GM23248 (cell line): ENCODE results near the gene KDM1B. TPM values are rescaled to one million over a fixed set of nuclear protein-coding genes. Genes with fewer than 3 reads are reported as not detected.
"Not testable (repeated sequence)": the region's sequence is repeated elsewhere in the genome, so short reads cannot be mapped to it uniquely, and the experiment has no call there.

Experiments
- DNase-seq: peaks from one replicate; pipeline ENCODE4 v3.0.0-alpha.2; 2015
- H2AFZ ChIP-seq: fragments of 200-600 bp; sonication (generic); 2 replicates; pipeline ENCODE4 v1.6.1; 2016; ENCODE audit warnings: antibody characterized with exemption
- H3F3A ChIP-seq: fragments of 200-600 bp; sonication (generic); 2 replicates; pipeline ENCODE4 v1.6.1; 2016; ENCODE audit warnings: mild to moderate bottlenecking, antibody characterized with exemption, mixed run types; ENCODE audit not compliant: insufficient read depth
- H3K27ac ChIP-seq: fragments of 200-600 bp; sonication (generic); 2 replicates; pipeline ENCODE4 v1.5.1; 2016; ENCODE audit warnings: mild to moderate bottlenecking
- H3K27me3 ChIP-seq: fragments of 200-600 bp; sonication (generic); replicated peaks from 2 replicates; pipeline ENCODE4 v1.6.1; 2016; ENCODE audit warnings: mild to moderate bottlenecking; ENCODE audit not compliant: insufficient read depth
- H3K36me3 ChIP-seq: fragments of 200-600 bp; sonication (generic); 2 replicates; pipeline ENCODE4 v1.6.1; 2016; ENCODE audit warnings: low read depth, mild to moderate bottlenecking
- H3K4me1 ChIP-seq: fragments of 200-600 bp; sonication (generic); 2 replicates; pipeline ENCODE4 v1.6.1; 2016; ENCODE audit warnings: mild to moderate bottlenecking; ENCODE audit not compliant: insufficient read depth
- H3K4me2 ChIP-seq: fragments of 200-600 bp; sonication (generic); one replicate; pipeline ENCODE4 v1.6.1; 2016; ENCODE audit warnings: mild to moderate bottlenecking; ENCODE audit not compliant: unreplicated experiment
- H3K4me3 ChIP-seq: fragments of 200-600 bp; sonication (generic); 2 replicates; pipeline ENCODE4 v1.5.1; 2016; ENCODE audit warnings: mild to moderate bottlenecking
- H3K79me2 ChIP-seq: fragments of 200-600 bp; sonication (generic); 2 replicates; pipeline ENCODE4 v1.6.1; 2016; ENCODE audit warnings: mild to moderate bottlenecking; ENCODE audit not compliant: insufficient read depth
- H3K9ac ChIP-seq: fragments of 200-600 bp; sonication (generic); 2 replicates; pipeline ENCODE4 v1.6.1; 2016; ENCODE audit warnings: mild to moderate bottlenecking
- H3K9me2 ChIP-seq: fragments of 200-600 bp; sonication (generic); 2 replicates; pipeline ENCODE4 v1.6.1; 2016; ENCODE audit warnings: mixed run types, mild to moderate bottlenecking, moderate library complexity; ENCODE audit not compliant: insufficient read depth
- H3K9me3 ChIP-seq: fragments of 200-600 bp; sonication (generic); one replicate; pipeline ENCODE4 v1.6.1; 2017; ENCODE audit warnings: low read depth
- H4K20me1 ChIP-seq: fragments of 200-600 bp; sonication (generic); 2 replicates; pipeline ENCODE4 v1.6.0; 2016; ENCODE audit not compliant: insufficient read depth
- EZH2 ChIP-seq: fragments of 200-600 bp; sonication (generic); IDR thresholded peaks from 2 replicates; pipeline ENCODE4 v1.6.1; 2018; ENCODE audit warnings: antibody characterized with exemption, mild to moderate bottlenecking; ENCODE audit not compliant: insufficient read depth, poor library complexity, severe bottlenecking
- EZH2phosphoT487 ChIP-seq: fragments of 200-600 bp; sonication (generic); IDR thresholded peaks from 2 replicates; pipeline ENCODE4 v1.6.1; 2018; ENCODE audit warnings: antibody characterized with exemption, moderate library complexity, mild to moderate bottlenecking, low read depth; ENCODE audit not compliant: insufficient read depth
- whole genome bisulfite sequencing, 2 experiments: methylation state at CpG; one replicate each; pipeline ENCODE4 v1.1.6; 2015 to 2017; ENCODE audit warnings: low lambda C conversion rate in 2 of 2, low coverage in 1 of 2; ENCODE audit errors: missing lambda C conversion rate in 2 of 2; 5-methylcytosine and 5-hydroxymethylcytosine counted together
- in situ Hi-C: fragments of 300-500 bp; cut with MboI; formaldehyde crosslinking; loops from 2 replicates; pipeline ENCODE4 v1.15.0; 2020
- polyA plus RNA-seq: library from polyadenylated mRNA; unstranded; fragments of >200 nt; fragmentation: Nextera tagmentation; extraction: Ambion mirVana; gene quantifications from 2 replicates; pipeline ENCODE4 v1.2.1, GENCODE V29; 2016
- total RNA-seq: library from RNA; depleted of rRNA; stranded (reverse); fragments of >200 nt; shearing (Covaris generic); gene quantifications from 2 replicates; pipeline ENCODE4 v1.2.3, GENCODE V29; 2014

Gene KDM1B
- total and polyA plus RNA-seq, 2 experiments from 2014 or later: 10.2 to 16.0 TPM

- H3K4me3 ChIP-seq, in situ Hi-C loops, H2AFZ ChIP-seq, H3K27me3 ChIP-seq, H3K9ac ChIP-seq, H3F3A ChIP-seq, H3K27ac ChIP-seq, H3K4me1 ChIP-seq, H3K9me2 ChIP-seq, H3K4me2 ChIP-seq, H4K20me1 ChIP-seq, DNase-seq, H3K9me3 ChIP-seq: not testable (repeated sequence)
- WGBS, 2 experiments: 97% methylated on average over 4 of the region's 4 CpGs
- H3K36me3 ChIP-seq: peaks cover 68% of the 10 kb centered on the region
- H3K79me2 ChIP-seq: peaks cover 81% of the 10 kb centered on the region
Observed at GRCh38 chr6:18233770-18234169, 78.5 kb downstream of the KDM1B start.

GRCh38 chr6:18234564-18234963, 79.3 kb downstream of the KDM1B start:
- Histone ChIP-seq H3K9me3 (no peaks in the 10 kb centered on the region), H3K79me2 (peaks cover 81% of the 10 kb centered on the region), H2AFZ (no peak overlapping the region), H3K4me1 (no peaks in the 10 kb centered on the region), H3K27me3 (no peaks in the 10 kb centered on the region), H3K27ac (no peak overlapping the region), H3K9me2 (no peaks in the 10 kb centered on the region), H3K36me3 (peaks cover 62% of the 10 kb centered on the region), H3F3A (0 out of 2 replicates have a peak, but pooled peaks cover 4% of the 10 kb centered on the region), H3K4me3 (no peak overlapping the region), H4K20me1 (no peaks in the 10 kb centered on the region), H3K9ac (no peak overlapping the region), H3K4me2 (no peak overlapping the region)
- in situ Hi-C loops: no loop called here
- WGBS, 2 experiments: 100% methylated on average over 1 of the region's 1 CpG
- DNase-seq: no peak
- TF ChIP-seq EZH2phosphoT487 (no peak), EZH2 (no peak)

GRCh38 chr6:18235524-18235923, 80.3 kb downstream of the KDM1B start:
- no peak overlapping the region for H3K9ac ChIP-seq
- H3K79me2 ChIP-seq: peaks cover 83% of the 10 kb centered on the region
- H3K4me3 ChIP-seq: no peak overlapping the region
- WGBS, 2 experiments: 82 to 83% methylated on average over 3 of the region's 3 CpGs
- TF ChIP-seq EZH2phosphoT487: no peak
- no peak for TF ChIP-seq EZH2
- no peaks in the 10 kb centered on the region for H3K9me3 ChIP-seq
- no peaks in the 10 kb centered on the region for H3K27me3 ChIP-seq
- no peaks in the 10 kb centered on the region for H3K9me2 ChIP-seq
- no peaks in the 10 kb centered on the region for H3K4me1 ChIP-seq
- H4K20me1 ChIP-seq: no peaks in the 10 kb centered on the region
- in situ Hi-C loops: no loop called here
- H3K36me3 ChIP-seq: peaks cover 60% of the 10 kb centered on the region
- H3K27ac ChIP-seq: no peak overlapping the region
- H3F3A ChIP-seq: 0 out of 2 replicates have a peak, but pooled peaks cover 4% of the 10 kb centered on the region
- DNase-seq: no peak
- H2AFZ ChIP-seq: no peak overlapping the region
- H3K4me2 ChIP-seq: no peak overlapping the region

GRCh38 chr6:18237167-18237566, 81.9 kb downstream of the KDM1B start:
- no peaks in the 10 kb centered on the region for H3K9me3 ChIP-seq
- peaks cover 83% of the 10 kb centered on the region for H3K79me2 ChIP-seq
- DNase-seq: no peak
- no peaks in the 10 kb centered on the region for H3K9me2 ChIP-seq
- in situ Hi-C loops: no loop called here
- H3K27me3 ChIP-seq: no peaks in the 10 kb centered on the region
- no peak overlapping the region for H2AFZ ChIP-seq
- no peak overlapping the region for H3K9ac ChIP-seq
- H3K4me3 ChIP-seq: no peak overlapping the region
- peaks cover 53% of the 10 kb centered on the region for H3K36me3 ChIP-seq
- H3F3A ChIP-seq: 0 out of 2 replicates have a peak, but pooled peaks cover 17% of the 10 kb centered on the region
- no peaks in the 10 kb centered on the region for H4K20me1 ChIP-seq
- H3K27ac ChIP-seq: no peak overlapping the region
- TF ChIP-seq EZH2: no peak
- no peak for TF ChIP-seq EZH2phosphoT487
- no peak overlapping the region for H3K4me2 ChIP-seq
- 97 to 100% methylated on average over 1 of the region's 1 CpG for WGBS, 2 experiments
- H3K4me1 ChIP-seq: peaks cover 9% of the 10 kb centered on the region

- H3K4me1 ChIP-seq: peaks cover 16% of the 10 kb centered on the region
- no peak overlapping the region for H3K4me2 ChIP-seq
- H4K20me1 ChIP-seq: no peaks in the 10 kb centered on the region
- no peak overlapping the region for H3K9ac ChIP-seq
- H2AFZ ChIP-seq: no peak overlapping the region
- H3K9me3 ChIP-seq: no peaks in the 10 kb centered on the region
- peaks cover 58% of the 10 kb centered on the region for H3K36me3 ChIP-seq
- peaks cover 26% of the 10 kb centered on the region; the same call in 1 of the 2 replicates for H3F3A ChIP-seq
- no peaks in the 10 kb centered on the region for H3K9me2 ChIP-seq
- TF ChIP-seq EZH2phosphoT487 (no peak), EZH2 (no peak)
- H3K4me3 ChIP-seq: no peak overlapping the region
- no peaks in the 10 kb centered on the region for H3K27me3 ChIP-seq
- H3K27ac ChIP-seq: no peak overlapping the region
- H3K79me2 ChIP-seq: peaks cover 87% of the 10 kb centered on the region
- in situ Hi-C loops: no loop called here
- 42 to 57% methylated on average over 2 of the region's 2 CpGs for WGBS, 2 experiments
- no peak for DNase-seq
Observed at GRCh38 chr6:18240230-18240629, 85.0 kb downstream of the KDM1B start.
